ENCODE results near the gene KY.

Gene KY

GRCh38 chr3:134659391-134660045 is 8.7 kb upstream of the KY start:
- Histone ChIP-seq H3K4me3 (ENCODE audit: low read length) (no peak overlapping the region), H3K27me3 (ENCODE audit: low read depth, low read length) (peaks cover 7% of the 10 kb centered on the region; the same call in 1 of the 2 replicates), H3K9me3 (ENCODE audit: insufficient read depth, low read length) (no peaks in the 10 kb centered on the region), H3K9ac (ENCODE audit: low read length) (no peak overlapping the region), H3K79me2 (ENCODE audit: low read length) (no peaks in the 10 kb centered on the region), H3K36me3 (replicated peaks; ENCODE audit: low read depth, low read length) (no peaks in the 10 kb centered on the region), H3K4me1 (ENCODE audit: low read length) (no peaks in the 10 kb centered on the region), H3K27ac (ENCODE audit: low read length) (no peak overlapping the region), H2AFZ (ENCODE audit: low read depth, low read length) (no peak overlapping the region), H4K20me1 (ENCODE audit: insufficient read depth, low read length) (no peaks in the 10 kb centered on the region), H3K4me2 (ENCODE audit: low read length) (no peak overlapping the region)
- TF ChIP-seq CTCF (IDR thresholded peaks at IDR 0.05; ENCODE audit: low read depth, low read length) (no peak), EZH2phosphoT487 (IDR thresholded peaks at IDR 0.05; ENCODE audit: low read depth) (no peak)

GRCh38 chr3:134658555-134658954 is 7.7 kb upstream of the KY start:
- Histone ChIP-seq H3K27ac (ENCODE audit: low read length) (no peak overlapping the region), H3K4me2 (ENCODE audit: low read length) (no peak overlapping the region), H4K20me1 (ENCODE audit: insufficient read depth, low read length) (no peaks in the 10 kb centered on the region), H3K4me3 (ENCODE audit: low read length) (no peak overlapping the region), H3K27me3 (ENCODE audit: low read depth, low read length) (peaks cover 16% of the 10 kb centered on the region; the same call in 1 of the 2 replicates), H3K9me3 (ENCODE audit: insufficient read depth, low read length) (no peaks in the 10 kb centered on the region), H3K4me1 (ENCODE audit: low read length) (no peaks in the 10 kb centered on the region), H3K36me3 (replicated peaks; ENCODE audit: low read depth, low read length) (no peaks in the 10 kb centered on the region), H3K9ac (ENCODE audit: low read length) (no peak overlapping the region), H3K79me2 (ENCODE audit: low read length) (no peaks in the 10 kb centered on the region), H2AFZ (ENCODE audit: low read depth, low read length) (no peak overlapping the region)
- TF ChIP-seq EZH2phosphoT487 (IDR thresholded peaks at IDR 0.05; ENCODE audit: low read depth) (no peak), CTCF (IDR thresholded peaks at IDR 0.05; ENCODE audit: low read depth, low read length) (no peak)

GRCh38 chr3:134656211-134656800 is 5.5 kb upstream of the KY start:
- H4K20me1 ChIP-seq (ENCODE audit: insufficient read depth, low read length): no peaks in the 10 kb centered on the region
- no peaks in the 10 kb centered on the region for H3K36me3 ChIP-seq (replicated peaks; ENCODE audit: low read depth, low read length)
- H3K4me1 ChIP-seq (ENCODE audit: low read length): no peaks in the 10 kb centered on the region
- H3K27me3 ChIP-seq (ENCODE audit: low read depth, low read length): peaks cover 16% of the 10 kb centered on the region; the same call in 1 of the 2 replicates
- no peak overlapping the region for H3K4me2 ChIP-seq (ENCODE audit: low read length)
- no peak overlapping the region for H3K9ac ChIP-seq (ENCODE audit: low read length)
- no peak for TF ChIP-seq EZH2phosphoT487 (IDR thresholded peaks at IDR 0.05; ENCODE audit: low read depth)
- TF ChIP-seq CTCF (IDR thresholded peaks at IDR 0.05; ENCODE audit: low read depth, low read length): no peak
- no peaks in the 10 kb centered on the region for H3K79me2 ChIP-seq (ENCODE audit: low read length)
- H2AFZ ChIP-seq (ENCODE audit: low read depth, low read length): no peak overlapping the region
- H3K9me3 ChIP-seq (ENCODE audit: insufficient read depth, low read length): no peaks in the 10 kb centered on the region
- H3K27ac ChIP-seq (ENCODE audit: low read length): no peak overlapping the region
- H3K4me3 ChIP-seq (ENCODE audit: low read length): no peak overlapping the region

- H3K9ac ChIP-seq (ENCODE audit: low read length): no peak overlapping the region
- peaks cover 16% of the 10 kb centered on the region; the same call in 1 of the 2 replicates for H3K27me3 ChIP-seq (ENCODE audit: low read depth, low read length)
- no peaks in the 10 kb centered on the region for H3K4me1 ChIP-seq (ENCODE audit: low read length)
- H4K20me1 ChIP-seq (ENCODE audit: insufficient read depth, low read length): no peaks in the 10 kb centered on the region
- H3K4me2 ChIP-seq (ENCODE audit: low read length): no peak overlapping the region
- no peak overlapping the region for H3K4me3 ChIP-seq (ENCODE audit: low read length)
- no peak overlapping the region for H2AFZ ChIP-seq (ENCODE audit: low read depth, low read length)
- H3K79me2 ChIP-seq (ENCODE audit: low read length): no peaks in the 10 kb centered on the region
- H3K36me3 ChIP-seq (replicated peaks; ENCODE audit: low read depth, low read length): no peaks in the 10 kb centered on the region
- no peaks in the 10 kb centered on the region for H3K9me3 ChIP-seq (ENCODE audit: insufficient read depth, low read length)
- no peak overlapping the region for H3K27ac ChIP-seq (ENCODE audit: low read length)
- no peak for TF ChIP-seq EZH2phosphoT487 (IDR thresholded peaks at IDR 0.05; ENCODE audit: low read depth)
- no peak for TF ChIP-seq CTCF (IDR thresholded peaks at IDR 0.05; ENCODE audit: low read depth, low read length)
Measured at GRCh38 chr3:134655706-134656105, 4.9 kb upstream of the KY start.

Data from OCI-LY3 (cell line).